HG02763 (cell line): Measurements from ENCODE around the gene ESPNL.
"Not testable (repeated sequence)": the region's sequence is repeated elsewhere in the genome, so short reads cannot be mapped to it uniquely, and the experiment has no call there.

Experiments used
- ATAC-seq: cut with Tn5 transposase; IDR thresholded peaks from one replicate; pipeline ENCODE4 v1.9.1; 2021; ENCODE audit warnings: mild to moderate bottlenecking, moderate library complexity; ENCODE audit not compliant: unreplicated experiment

ESPNL gene

DNA sequence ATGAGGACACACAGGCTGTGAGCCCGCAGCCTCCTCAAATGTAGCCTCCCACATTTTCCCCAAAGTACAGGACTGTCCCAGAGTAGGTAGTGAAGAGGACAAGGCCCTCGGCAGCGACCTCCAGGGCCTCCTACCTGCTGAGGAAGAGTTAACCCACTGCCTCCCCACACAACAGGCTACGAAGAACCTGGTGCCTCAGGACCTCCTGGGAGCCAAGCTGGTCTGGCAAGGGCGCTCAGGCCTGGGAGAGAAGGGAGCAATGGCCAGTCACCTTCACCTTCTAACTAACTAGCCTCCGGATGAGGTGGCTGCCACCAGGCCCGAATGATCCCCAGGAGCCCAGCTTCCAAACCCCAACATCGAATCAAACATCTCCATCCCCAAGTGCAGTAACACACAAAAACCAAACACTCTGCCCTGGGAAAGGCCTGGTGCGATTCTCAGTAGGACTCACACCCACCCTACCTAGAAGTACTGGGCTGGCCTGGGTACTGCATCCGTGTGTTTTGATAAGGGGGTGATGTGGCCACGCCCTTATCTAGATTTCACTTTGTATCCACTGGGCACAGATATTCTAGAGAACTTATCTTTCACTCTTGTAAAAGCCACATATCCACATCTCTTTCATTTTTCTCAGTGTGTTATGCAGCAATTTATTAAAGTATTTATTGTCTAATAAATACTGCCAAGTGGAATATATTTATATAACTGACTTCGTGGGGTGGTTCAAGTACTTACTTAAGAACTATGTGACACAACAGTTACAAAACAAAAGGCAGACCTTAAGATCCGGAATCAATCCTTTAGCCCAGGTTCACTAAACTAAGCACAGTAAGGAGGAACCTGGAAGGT, 68.3 kb downstream of the ESPNL start:
- ATAC-seq: no peak

DNA sequence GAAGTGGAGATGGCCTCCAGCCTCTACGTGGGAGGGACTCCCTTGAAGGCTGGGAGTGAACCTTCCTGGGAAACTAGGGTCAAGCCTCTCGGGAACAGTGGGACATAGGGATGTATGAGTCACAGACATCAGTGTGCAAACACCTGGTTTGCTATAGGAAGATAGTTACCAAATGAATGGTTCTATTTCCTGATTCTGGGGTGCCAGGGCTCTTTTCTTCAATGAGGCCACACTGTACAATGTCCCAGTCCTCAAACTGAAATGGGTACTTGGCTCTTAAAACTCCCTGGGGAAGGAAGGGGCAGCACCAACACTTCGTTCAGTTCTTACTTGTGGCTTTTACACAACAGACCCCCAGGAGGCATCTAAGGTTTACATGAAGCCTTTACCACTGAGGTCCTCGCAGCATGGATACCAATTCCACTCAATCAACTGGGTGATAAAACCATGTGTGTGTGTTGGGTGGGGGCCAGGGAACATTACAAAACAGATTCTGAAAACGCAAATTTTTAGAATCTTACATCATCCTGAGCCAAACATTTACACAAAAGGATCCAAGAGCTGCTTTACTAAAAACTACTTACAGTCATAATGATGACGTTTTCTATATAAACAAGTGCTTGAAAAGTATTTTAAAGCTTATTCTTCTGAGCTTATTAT, 69.0 kb downstream of the ESPNL start:
- no peak for ATAC-seq

GRCh38 chr2:238169708-238170251, 69.6 kb downstream of the ESPNL start:
- no peak for ATAC-seq

DNA sequence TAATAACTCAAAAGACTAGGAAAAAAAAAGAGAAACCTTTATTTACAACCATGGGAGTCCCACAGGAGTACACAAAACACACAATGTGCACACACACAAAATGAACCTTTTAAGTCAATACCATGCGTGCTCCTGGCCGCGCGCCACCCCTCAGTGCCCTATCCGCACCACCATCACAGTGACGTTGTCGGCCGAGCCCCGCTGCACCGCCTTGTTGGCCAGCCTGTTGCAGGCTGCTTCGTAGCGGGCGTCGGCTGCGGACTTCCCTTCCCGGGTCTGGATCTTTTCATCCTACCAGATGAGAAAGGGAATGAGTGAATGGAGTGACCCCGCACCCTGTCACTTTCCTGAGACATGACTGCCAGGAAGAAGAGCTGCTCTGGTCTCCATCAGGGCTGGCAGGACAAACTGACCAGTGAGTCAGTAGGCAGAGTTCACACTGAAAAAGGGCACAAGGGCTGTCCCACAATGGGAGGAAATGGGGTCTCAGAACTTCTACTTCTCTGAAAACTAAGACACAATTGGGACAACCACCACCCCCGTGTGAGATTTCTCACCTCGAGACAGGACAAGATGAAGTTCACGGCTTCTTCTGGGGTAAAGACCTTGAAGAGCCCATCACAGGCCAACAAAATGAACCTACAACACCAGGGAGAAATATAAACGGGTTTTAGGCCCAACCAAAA, 70.4 kb downstream of the ESPNL start:
- ATAC-seq: no peak

DNA sequence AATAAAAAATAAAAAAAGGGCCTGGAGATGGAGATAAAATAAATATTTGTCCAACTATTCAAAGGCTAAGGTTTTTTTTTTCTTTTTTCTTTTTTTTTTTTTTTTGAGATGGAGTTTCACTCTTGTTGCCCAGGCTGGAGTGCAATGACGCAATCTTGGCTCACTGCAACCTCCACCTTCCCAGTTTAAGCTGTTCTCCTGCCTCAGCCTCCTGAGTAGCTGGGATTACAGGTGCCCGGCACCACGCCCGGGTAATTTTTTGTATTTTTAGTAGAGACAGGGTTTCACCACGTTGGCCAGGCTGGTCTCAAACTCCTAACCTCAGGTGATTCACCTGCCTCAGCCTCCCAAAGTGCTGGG, 70.9 kb downstream of the ESPNL start:
- not testable (repeated sequence) for ATAC-seq

DNA sequence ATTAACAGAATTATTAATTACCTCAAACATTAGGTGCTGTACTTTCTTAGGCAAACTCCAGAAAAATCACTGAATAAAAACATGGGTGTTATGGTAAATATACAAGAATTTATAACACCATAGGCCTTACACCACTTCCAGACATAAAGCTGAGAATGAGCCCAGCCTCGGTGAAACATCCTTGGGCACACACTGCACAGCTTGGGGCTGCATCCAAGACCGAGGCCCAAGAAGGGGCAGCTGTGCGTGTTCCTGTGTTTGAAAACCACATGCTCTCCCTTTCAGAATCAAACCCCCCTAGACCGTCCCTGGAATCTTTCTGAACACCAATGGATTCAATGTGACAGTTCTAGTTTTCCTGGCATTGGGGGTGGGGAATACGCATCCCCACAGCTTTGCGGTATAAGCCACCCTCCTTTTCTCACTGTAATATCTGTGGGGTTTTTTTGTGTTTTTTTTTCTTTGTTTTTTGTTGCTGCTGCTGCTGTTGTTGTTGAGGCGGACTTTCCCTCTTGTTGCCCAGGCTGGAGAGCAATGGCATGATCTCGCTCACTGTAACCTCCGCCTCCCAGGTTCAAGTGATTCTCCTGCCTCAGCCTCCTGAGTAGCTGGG, 71.5 kb downstream of the ESPNL start:
- no peak for ATAC-seq

DNA sequence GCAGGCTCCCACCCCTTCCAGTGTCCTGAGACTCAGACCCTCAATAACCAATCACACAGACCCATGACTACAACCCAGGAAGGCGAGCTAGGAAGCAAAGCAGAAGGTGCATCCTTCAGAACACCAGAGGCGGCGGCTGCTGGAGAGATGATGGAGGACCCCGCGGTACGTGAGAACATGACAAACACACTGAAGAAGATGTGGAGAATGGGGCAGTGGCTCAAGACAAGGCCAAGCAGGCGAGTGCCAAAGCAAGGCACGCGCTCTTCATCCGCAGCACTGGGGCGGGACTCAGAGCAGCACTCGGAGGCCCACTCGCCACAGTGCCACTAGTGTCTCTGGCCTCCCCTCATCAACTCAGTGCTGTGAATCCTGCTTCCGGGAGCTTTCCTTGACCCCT, 72.3 kb downstream of the ESPNL start:
- no peak for ATAC-seq

- ATAC-seq: no peak
Measured at GRCh38 chr2:238173692-238174091, 73.6 kb downstream of the ESPNL start.

GRCh38 chr2:238174291-238174690, 74.2 kb downstream of the ESPNL start:
- ATAC-seq: no peak

DNA sequence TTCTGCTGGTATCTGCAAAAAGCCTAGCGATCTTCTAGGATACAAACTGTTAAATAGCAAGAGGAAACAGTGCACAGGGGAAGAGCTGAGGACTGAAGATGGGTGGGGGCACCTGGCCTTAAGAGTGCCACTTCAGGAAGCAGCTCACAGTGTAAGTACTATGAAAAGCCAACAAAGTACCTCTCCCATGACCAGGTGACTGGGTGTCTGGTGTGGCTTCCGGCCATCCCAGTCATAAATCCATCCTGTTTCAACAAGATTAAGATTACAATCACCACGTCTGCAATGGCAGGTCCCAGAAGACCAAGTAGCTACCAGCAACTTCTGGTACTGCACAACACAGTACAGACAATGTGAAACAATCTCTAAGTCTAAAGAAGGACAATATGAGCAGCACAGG, 74.6 kb downstream of the ESPNL start:
- ATAC-seq: no peak

GRCh38 chr2:238176613-238177012, 76.5 kb downstream of the ESPNL start:
- ATAC-seq: no peak

DNA sequence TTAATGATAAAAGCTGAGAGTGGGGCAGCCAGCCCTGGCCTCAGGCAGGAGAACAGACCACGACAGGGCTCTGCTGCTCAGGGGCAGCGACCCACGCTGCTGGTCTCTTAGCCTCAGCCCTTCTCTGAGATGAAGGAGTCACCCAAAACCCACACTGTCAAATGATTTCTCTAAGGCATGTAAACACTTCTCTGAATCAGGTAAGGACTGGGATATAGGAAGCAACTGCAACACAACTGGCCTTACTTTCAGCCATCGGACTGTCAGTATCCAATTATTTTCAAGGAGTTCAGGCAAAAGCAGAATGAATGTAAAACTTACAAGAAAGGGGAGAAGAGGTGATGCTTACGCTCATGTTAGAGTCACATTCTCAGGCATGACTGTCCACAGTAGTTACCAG, 80.4 kb downstream of the ESPNL start:
- no peak for ATAC-seq

GRCh38 chr2:238182362-238182761, 82.2 kb downstream of the ESPNL start:
- no peak for ATAC-seq
